PC-9 (cell line): Measurements from ENCODE around the gene AMACR.

Source experiments
- EZH2 ChIP-seq: fragments of 200-600 bp; sonication (generic); IDR thresholded peaks from 2 replicates; pipeline ENCODE4 v1.8.0; 2017; ENCODE audit warnings: antibody characterized with exemption, low read depth
- TF ChIP-seq, protein P1 (sequence below): fragments of 200-600 bp; sonication (generic); conservative IDR thresholded peaks from 2 replicates; pipeline ENCODE4 v1.6.1; 2017; ENCODE audit warnings: mixed run types, antibody characterized with exemption, mild to moderate bottlenecking, moderate library complexity

DNA sequence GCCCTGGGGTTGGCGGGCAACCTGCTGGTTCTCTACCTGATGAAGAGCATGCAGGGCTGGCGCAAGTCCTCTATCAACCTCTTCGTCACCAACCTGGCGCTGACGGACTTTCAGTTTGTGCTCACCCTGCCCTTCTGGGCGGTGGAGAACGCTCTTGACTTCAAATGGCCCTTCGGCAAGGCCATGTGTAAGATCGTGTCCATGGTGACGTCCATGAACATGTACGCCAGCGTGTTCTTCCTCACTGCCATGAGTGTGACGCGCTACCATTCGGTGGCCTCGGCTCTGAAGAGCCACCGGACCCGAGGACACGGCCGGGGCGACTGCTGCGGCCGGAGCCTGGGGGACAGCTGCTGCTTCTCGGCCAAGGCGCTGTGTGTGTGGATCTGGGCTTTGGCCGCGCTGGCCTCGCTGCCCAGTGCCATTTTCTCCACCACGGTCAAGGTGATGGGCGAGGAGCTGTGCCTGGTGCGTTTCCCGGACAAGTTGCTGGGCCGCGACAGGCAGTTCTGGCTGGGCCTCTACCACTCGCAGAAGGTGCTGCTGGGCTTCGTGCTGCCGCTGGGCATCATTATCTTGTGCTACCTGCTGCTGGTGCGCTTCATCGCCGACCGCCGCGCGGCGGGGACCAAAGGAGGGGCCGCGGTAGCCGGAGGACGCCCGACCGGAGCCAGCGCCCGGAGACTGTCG, 70.7 kb downstream of the AMACR start:
- TF ChIP-seq, protein P1, sequence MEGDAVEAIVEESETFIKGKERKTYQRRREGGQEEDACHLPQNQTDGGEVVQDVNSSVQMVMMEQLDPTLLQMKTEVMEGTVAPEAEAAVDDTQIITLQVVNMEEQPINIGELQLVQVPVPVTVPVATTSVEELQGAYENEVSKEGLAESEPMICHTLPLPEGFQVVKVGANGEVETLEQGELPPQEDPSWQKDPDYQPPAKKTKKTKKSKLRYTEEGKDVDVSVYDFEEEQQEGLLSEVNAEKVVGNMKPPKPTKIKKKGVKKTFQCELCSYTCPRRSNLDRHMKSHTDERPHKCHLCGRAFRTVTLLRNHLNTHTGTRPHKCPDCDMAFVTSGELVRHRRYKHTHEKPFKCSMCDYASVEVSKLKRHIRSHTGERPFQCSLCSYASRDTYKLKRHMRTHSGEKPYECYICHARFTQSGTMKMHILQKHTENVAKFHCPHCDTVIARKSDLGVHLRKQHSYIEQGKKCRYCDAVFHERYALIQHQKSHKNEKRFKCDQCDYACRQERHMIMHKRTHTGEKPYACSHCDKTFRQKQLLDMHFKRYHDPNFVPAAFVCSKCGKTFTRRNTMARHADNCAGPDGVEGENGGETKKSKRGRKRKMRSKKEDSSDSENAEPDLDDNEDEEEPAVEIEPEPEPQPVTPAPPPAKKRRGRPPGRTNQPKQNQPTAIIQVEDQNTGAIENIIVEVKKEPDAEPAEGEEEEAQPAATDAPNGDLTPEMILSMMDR = no peak
- TF ChIP-seq EZH2 = no peak
